Daoy (cell line): ENCODE measurements around the gene GPR149. TPM values are rescaled to one million over a fixed set of nuclear protein-coding genes. Genes with fewer than 3 reads are reported as not detected.
"Not testable (repeated sequence)": the region's sequence is repeated elsewhere in the genome, so short reads cannot be mapped to it uniquely, and the experiment has no call there.

ENCODE experiments used
- DNase-seq: peaks from one replicate; pipeline ENCODE4 v3.0.0-alpha.2; 2015; ENCODE audit warnings: low read depth
- total RNA-seq: library from RNA; depleted of rRNA; stranded (reverse); fragments of >200 nt; shearing (Covaris generic); gene quantifications from 2 replicates; pipeline ENCODE4 v1.2.3, GENCODE V29; 2014; rRNA removed

GPR149 gene
- not detected in 2 replicates for total RNA-seq

- no peak for DNase-seq
These were observed at the start of gene GPR149 for GRCh38 chr3:154430014-154430413. Gene GPR149, minus strand, starts transcription at chr3:154430190. Its CDS starts 575 bp downstream, at chr3:154429615.

GRCh38 chr3:154473769-154474168 is 43.8 kb upstream of the GPR149 start:
- DNase-seq, result no peak

GRCh38 chr3:154469585-154469984 is 39.6 kb upstream of the GPR149 start:
- DNase-seq, result no peak

GRCh38 chr3:154464440-154465190 is 34.6 kb upstream of the GPR149 start:
- DNase-seq, result no peak

- no peak for DNase-seq
These were observed 28.6 kb upstream of the GPR149 start for GRCh38 chr3:154458560-154458959.

GRCh38 chr3:154439081-154439480 is 9.1 kb upstream of the GPR149 start:
- not testable (repeated sequence) for DNase-seq

GRCh38 chr3:154431043-154431442 is 1.1 kb upstream of the GPR149 start:
- no peak for DNase-seq

GRCh38 chr3:154428286-154429206 is 1.4 kb downstream of the GPR149 start:
- DNase-seq, result no peak

GRCh38 chr3:154427685-154428285 is 2.2 kb downstream of the GPR149 start:
- DNase-seq, result no peak

- DNase-seq, result no peak
These were observed 7.3 kb downstream of the GPR149 start for GRCh38 chr3:154422694-154423093.

GRCh38 chr3:154421083-154421482 is 8.9 kb downstream of the GPR149 start:
- DNase-seq, result no peak

- DNase-seq, result no peak
These were observed 31.7 kb downstream of the GPR149 start for GRCh38 chr3:154398084-154398967.

- DNase-seq, result no peak
These were observed 40.1 kb downstream of the GPR149 start for GRCh38 chr3:154389861-154390260.

GRCh38 chr3:154384479-154384878 is 45.5 kb downstream of the GPR149 start:
- no peak for DNase-seq

- DNase-seq, result no peak
These were observed 51.7 kb downstream of the GPR149 start for GRCh38 chr3:154378311-154378710.

GRCh38 chr3:154367221-154367620 is 62.8 kb downstream of the GPR149 start:
- DNase-seq, result no peak

GRCh38 chr3:154364849-154365248 is 65.1 kb downstream of the GPR149 start:
- DNase-seq, result no peak

GRCh38 chr3:154361099-154361498 is 68.9 kb downstream of the GPR149 start:
- no peak for DNase-seq

GRCh38 chr3:154356009-154356408 is 74.0 kb downstream of the GPR149 start:
- DNase-seq, result no peak

- DNase-seq, result no peak
These were observed 80.8 kb downstream of the GPR149 start for GRCh38 chr3:154349223-154349622.

GRCh38 chr3:154345422-154346122 is 84.4 kb downstream of the GPR149 start:
- DNase-seq, result no peak
